ENCODE data around the gene KRT6A.
"Not testable (repeated sequence)": the region's sequence is repeated elsewhere in the genome, so short reads cannot be mapped to it uniquely, and the experiment has no call there.

Gene KRT6A

DNA sequence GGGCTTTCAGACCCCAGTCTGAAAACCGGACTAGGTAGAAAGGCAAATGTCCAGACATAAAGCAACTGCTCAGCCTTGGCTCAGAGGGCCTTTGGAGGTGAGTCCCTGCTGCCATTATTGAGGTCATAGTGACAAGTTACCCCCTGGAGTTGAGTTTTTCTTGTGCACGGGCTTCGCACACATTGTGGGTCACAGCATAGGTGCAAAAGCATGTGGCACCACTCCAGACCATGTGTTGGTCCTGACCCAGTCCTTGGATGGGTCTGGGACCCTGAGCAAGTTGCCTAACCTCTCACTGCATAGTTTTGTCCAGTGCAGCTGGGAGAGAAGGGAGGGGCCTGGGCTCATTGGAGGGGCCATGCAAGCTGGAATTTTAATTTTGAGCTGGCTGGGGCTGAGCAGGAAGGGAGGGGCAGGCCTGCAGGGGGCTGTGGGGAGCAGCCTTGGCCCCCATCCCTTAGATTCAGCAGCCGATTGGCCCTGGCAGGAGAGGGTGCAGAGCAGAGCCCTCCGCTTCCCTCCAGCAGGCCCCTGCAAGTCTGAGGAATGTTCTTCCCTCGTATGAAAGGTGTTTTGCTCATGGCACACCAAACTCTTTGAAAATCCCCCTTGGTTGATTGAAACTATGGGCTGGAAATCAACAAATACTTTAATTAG lies 31.3 kb upstream of the KRT6A start:
- DNase-seq = no peak

- DNase-seq = no peak
These were observed 30.8 kb upstream of the KRT6A start for GRCh38 chr12:52523824-52524223.

- no peak for DNase-seq
These were observed 29.4 kb upstream of the KRT6A start for GRCh38 chr12:52522346-52523011.

- DNase-seq = no peak
These were observed 28.7 kb upstream of the KRT6A start for GRCh38 chr12:52521568-52522266.

DNA sequence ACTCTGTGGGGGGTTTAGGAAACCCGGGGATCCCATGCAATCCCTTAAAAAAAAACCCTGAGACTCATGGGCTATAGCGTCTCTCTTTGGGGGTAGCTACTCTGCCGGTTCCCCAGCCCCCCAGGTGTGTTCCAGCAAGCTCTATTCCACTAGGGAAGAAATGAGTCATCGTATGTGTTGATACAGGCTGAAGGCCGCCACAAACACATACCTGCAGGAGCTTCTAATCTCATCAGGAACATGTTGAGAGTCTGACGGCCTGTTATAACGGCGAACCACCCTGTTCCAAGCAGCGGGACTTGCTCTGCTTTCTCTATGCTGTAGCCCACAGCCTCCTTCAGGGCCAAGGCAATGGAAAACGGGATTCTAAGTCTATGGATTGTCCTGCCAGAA lies 28.1 kb upstream of the KRT6A start:
- no peak for DNase-seq

GRCh38 chr12:52519826-52520662 lies 27.0 kb upstream of the KRT6A start, which contains the start of gene KRT5:
Gene KRT5, minus strand, starts transcription at chr12:52520394. Its CDS starts 98 bp downstream, at chr12:52520296.
- no peak for DNase-seq

- no peak for DNase-seq
These were observed 26.3 kb upstream of the KRT6A start for GRCh38 chr12:52519387-52519703.

DNA sequence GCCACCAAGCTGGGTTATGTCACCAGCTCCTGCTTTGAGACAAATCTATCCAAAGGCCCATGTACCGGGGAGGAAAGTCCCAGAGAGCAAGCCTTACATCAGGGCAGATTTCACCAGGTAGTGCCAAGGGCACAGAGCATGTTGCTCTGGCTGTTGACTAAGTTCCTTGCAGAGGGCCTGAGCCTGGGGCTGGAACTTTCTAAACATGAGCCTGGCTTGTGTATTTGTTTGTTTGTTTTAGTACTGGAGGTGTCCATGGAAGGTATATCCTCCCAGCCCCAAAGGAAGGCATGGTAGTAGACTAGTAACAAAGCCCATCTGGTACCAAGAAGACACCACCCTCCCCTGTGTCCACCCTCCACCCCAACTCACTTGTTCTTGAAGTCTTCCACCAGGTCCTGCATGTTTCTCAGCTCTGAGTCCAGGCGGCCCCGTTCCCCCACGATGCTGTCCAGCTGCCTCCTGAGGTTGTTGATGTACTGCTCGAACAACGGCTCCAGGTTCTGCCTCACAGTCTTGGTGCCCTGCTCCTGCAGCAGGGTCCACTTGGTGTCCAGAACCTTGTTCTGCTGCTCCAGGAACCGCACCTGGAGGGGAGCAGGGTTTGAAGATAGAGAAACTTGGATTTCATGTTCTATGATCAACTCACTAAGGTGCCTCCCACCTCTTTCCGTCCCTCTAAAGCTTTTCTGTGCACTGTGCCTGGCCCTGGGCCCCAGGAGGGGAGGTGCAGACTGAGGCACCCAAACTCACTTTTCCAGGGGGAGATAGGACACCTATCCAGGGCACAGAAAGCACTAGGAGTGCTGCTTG lies 25.7 kb upstream of the KRT6A start:
- DNase-seq = no peak

GRCh38 chr12:52517888-52518287 lies 24.8 kb upstream of the KRT6A start:
- DNase-seq = no peak

- no peak for DNase-seq
These were observed 24.2 kb upstream of the KRT6A start for GRCh38 chr12:52517005-52517835.

DNA sequence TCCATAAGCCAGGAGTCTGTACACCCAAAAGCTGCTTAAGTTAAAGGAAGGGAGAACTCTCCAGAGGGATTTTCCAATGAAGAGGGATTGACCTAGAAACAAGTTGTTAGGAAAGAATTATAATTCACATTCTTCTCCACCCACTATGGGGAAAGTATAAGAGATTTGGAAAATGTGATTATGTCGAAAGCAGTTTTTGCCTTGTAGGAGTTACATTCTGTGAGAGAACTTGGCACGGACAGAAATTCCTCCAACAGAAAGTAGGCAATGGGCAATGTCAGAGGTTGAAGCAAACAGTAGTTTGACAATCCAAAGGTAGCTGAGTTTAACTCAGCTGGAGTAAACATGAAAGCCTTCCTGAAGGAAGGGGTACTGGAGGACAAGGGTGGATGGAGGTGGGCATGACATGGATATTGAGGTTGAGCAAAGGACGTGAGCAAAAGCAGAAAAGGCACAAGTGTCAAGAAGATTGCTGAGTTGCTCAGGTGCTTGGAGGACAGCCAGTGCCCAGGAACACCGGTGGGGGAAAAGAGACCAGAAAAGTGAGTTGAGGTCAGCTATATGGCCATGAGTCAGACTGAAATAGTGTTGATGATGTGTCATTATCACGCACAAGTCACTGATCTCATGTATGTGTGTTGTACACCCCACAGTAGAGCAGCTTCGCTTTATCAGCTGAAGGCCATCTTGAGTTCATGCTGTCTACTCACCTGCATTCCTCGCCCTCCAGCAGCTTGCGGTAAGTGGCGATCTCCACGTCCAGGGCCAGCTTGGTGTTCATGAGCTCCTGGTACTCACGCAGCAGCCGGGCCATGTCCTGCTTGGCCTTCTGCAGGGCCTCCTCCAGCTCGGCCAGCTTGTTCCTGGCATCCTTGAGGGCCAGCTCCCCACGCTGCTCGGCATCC lies 23.1 kb upstream of the KRT6A start:
- no peak for DNase-seq

GRCh38 chr12:52515319-52515646 lies 22.2 kb upstream of the KRT6A start:
- no peak for DNase-seq

DNA sequence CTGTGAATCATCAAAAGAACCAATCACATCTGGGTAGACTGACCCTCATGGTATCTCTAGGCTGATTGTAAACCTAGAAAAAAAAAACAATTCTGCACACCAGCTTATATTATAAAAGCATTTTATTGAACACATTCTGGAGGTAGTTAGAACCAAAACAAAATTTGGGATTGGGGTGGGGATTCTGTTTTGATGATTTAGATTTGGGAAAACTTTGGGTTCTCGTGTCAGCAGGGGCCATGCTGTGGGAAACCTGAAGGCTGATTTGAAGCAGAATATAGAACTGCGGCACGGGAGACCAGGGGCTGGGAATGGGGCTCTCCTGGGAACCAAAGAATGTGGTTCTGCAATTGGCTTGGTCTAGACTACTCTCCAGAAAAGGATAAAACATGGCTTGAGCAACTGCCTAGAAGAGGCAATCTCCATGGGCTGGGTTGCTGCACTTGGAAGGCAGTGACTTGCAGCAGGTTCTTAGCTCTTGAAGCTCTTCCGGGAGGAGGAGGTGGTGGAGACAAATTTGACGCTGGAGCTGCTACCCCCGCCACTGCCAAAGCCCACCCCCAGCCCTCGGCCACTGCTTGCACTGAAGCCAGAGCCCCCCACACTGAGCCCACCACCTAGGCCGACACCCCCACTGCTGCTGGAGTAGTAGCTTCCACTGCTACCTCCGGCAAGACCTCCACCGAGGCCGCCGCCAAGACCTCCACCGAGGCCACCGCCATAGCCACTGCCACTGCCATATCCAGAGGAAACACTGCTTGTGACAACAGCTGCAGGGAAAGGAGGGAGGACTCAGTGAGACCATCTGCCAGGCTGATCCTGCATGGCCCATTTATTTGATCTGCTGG lies 21.6 kb upstream of the KRT6A start:
- no peak for DNase-seq

DNA sequence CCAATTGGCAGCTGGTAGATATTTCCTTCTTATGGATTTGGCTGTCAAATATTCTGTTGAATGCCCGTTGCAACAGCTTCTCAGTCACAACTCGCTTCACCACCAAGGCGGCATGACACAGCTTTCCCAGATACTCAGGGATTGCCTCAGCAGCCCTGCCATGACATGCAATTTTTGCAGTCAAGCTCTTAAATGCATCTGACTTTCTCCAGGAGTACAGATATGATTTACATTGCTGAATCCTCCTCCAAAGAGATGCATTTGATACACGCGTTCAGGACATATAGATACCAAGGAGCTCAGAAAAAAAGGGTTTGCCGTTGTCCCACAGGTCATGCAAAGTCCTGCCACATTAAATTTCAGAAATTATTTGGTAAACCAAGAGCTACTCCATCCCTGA lies 20.7 kb upstream of the KRT6A start:
- no peak for DNase-seq

DNA sequence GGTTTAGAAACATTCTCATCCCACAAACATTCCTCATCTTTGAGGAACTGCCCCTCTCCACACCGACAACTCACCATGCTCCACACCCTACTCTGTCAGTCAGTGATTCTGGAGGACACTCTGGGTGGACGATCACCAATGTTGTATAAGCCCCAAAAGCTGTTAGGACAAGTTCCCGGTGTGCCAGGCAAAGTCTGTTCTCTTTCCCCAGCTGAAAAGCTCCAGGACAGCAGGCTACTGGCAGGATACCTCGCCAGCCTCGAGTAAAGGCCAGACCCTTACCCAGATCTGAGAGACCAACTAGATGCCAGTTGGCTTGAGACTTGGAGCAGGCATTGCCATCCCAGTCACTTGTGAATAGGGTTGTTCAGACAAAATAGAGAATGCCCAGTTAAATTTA lies 15.2 kb upstream of the KRT6A start:
- no peak for DNase-seq

- DNase-seq = peak; percentile 44
These were observed 14.0 kb upstream of the KRT6A start for GRCh38 chr12:52506858-52507715.

GRCh38 chr12:52502877-52503276 lies 9.8 kb upstream of the KRT6A start:
- DNase-seq = no peak

- no peak for DNase-seq
These were observed 8.4 kb upstream of the KRT6A start for GRCh38 chr12:52501490-52501889.

GRCh38 chr12:52500574-52500973 lies 7.5 kb upstream of the KRT6A start:
- DNase-seq = not testable (repeated sequence)
